ENCODE results near the gene DOCK3.

The DOCK3 gene

GRCh38 chr3:50630877-50631276 lies 43.9 kb upstream of the DOCK3 start:
- TF ChIP-seq, protein P1, sequence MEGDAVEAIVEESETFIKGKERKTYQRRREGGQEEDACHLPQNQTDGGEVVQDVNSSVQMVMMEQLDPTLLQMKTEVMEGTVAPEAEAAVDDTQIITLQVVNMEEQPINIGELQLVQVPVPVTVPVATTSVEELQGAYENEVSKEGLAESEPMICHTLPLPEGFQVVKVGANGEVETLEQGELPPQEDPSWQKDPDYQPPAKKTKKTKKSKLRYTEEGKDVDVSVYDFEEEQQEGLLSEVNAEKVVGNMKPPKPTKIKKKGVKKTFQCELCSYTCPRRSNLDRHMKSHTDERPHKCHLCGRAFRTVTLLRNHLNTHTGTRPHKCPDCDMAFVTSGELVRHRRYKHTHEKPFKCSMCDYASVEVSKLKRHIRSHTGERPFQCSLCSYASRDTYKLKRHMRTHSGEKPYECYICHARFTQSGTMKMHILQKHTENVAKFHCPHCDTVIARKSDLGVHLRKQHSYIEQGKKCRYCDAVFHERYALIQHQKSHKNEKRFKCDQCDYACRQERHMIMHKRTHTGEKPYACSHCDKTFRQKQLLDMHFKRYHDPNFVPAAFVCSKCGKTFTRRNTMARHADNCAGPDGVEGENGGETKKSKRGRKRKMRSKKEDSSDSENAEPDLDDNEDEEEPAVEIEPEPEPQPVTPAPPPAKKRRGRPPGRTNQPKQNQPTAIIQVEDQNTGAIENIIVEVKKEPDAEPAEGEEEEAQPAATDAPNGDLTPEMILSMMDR (IDR thresholded peaks at IDR 0.05), result no peak

GRCh38 chr3:50632450-50632849 lies 42.3 kb upstream of the DOCK3 start:
- TF ChIP-seq, protein P1 (IDR thresholded peaks at IDR 0.05), result no peak

DNA sequence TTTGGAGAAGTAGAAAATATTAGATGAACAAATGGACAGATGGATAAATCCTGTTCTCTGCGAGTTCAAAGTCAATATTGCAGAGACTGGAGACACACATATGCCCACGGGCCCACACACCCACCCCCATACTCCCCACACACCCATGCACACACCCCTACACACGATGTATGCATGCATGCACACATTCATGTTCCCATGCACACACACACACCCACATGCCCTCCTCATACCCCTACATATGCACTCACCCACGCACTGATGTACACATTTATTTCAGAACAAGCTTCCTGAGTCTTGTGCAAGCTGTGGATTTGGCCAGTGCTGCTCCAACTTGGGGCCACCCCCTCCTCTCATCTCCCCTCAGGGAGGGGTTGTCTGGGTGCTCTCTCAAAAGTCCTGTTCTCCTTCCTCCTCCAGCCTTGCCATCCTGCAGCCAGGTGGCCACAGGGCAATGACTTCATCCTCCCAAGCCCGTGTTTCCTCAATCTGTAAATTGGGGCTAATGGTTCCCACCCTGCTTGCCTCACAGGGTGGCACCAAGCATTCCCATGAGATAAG lies 41.4 kb upstream of the DOCK3 start:
- TF ChIP-seq, protein P1 (IDR thresholded peaks at IDR 0.05), result no peak

- TF ChIP-seq, protein P1 (IDR thresholded peaks at IDR 0.05), result no peak
Measured at GRCh38 chr3:50635066-50635465, 39.7 kb upstream of the DOCK3 start.

GRCh38 chr3:50637011-50637410 lies 37.7 kb upstream of the DOCK3 start:
- TF ChIP-seq, protein P1 (IDR thresholded peaks at IDR 0.05), result no peak

DNA sequence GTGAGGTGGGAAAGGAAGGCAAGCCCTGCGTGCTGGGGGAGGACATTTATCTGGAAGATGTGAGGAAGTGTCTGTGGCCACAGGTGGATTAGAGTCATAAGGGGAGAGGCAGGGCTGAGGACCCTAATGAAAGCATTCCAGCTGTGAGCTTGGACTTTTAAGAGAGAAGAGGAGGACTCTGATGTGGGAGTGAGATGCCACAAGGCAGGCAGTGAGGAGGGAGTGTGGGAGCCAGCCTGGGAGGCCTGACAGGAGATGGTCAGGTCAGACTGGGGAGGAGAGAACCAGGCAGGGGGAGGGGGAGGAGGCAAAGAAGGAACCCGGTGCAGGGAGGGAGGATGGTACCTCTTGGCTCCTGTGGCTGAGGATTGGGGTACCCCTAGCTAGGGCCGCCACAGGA lies 36.8 kb upstream of the DOCK3 start:
- TF ChIP-seq, protein P1 (IDR thresholded peaks at IDR 0.05), result no peak

DNA sequence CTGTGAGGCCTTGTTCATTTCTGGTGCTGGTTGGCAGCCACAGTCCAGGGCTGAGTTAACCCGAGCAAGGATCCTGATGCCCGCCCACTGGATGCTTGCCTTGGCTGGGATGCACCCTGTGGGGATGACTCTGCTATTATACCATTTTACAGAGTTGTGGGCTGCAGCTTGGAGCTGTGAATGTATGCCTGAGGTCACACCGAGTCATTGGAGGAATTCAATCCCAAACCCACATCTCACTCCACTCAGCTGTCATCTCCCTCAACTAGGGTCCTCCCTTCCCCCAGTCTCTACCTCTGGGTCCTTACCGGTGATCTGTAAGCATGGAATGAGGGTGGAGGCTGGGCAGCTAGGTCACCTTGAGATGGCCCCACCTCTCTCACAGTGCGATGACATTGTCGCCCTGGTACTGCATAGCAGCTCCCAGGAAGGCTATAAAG lies 35.7 kb upstream of the DOCK3 start:
- TF ChIP-seq, protein P1 (IDR thresholded peaks at IDR 0.05), result no peak

DNA sequence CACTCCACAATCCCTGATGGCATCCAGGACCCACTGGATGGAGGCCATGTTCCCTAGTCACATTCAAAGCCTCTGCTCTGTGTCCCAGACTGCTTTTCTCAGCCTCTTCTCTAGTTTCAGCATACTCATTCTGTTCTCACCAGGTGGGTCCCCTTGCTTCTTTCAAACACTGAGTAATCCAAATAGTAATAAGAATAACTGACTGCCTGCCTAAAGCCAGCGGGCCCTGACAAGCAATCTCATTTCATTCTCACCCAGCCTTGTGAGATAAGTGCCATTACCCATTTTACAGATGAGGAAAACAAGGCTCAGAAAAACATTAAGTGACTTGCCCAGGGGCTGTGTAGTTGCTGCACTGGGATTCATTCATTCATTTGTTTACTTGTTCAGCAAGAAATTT lies 32.3 kb upstream of the DOCK3 start:
- TF ChIP-seq, protein P1 (IDR thresholded peaks at IDR 0.05), result no peak
